ENCODE data around the gene ATP5PO. TPM values are rescaled to one million over a fixed set of nuclear protein-coding genes. Genes with fewer than 3 reads are reported as not detected.
"Not testable (repeated sequence)": the region's sequence is repeated elsewhere in the genome, so short reads cannot be mapped to it uniquely, and the experiment has no call there.

Gene ATP5PO
- total RNA-seq, 4 donors from 2014 or later, result 133 to 311 (median 214) TPM

DNA sequence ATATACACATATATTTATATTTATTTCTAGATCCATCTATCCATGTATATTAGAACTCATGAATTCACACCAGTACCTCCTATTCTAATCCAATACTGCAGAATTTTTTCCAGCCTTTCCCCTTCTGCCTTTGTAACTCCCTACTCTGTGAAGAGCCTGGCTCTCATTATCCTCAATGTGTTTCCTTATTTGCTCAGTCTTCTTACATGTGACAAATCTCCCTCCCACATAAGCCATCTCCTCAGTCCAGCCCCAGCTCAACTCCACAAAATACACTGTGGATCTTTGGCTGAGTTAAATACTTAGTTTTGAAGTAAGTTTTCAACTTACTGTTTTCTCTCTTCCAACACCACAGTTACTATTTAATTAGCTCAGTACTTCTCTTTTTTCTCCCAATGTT, 45.7 kb downstream of the ATP5PO start:
- H3K27me3 ChIP-seq, result no peaks in the 10 kb centered on the region
- TF ChIP-seq, protein P1, sequence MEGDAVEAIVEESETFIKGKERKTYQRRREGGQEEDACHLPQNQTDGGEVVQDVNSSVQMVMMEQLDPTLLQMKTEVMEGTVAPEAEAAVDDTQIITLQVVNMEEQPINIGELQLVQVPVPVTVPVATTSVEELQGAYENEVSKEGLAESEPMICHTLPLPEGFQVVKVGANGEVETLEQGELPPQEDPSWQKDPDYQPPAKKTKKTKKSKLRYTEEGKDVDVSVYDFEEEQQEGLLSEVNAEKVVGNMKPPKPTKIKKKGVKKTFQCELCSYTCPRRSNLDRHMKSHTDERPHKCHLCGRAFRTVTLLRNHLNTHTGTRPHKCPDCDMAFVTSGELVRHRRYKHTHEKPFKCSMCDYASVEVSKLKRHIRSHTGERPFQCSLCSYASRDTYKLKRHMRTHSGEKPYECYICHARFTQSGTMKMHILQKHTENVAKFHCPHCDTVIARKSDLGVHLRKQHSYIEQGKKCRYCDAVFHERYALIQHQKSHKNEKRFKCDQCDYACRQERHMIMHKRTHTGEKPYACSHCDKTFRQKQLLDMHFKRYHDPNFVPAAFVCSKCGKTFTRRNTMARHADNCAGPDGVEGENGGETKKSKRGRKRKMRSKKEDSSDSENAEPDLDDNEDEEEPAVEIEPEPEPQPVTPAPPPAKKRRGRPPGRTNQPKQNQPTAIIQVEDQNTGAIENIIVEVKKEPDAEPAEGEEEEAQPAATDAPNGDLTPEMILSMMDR (IDR thresholded peaks at IDR 0.05), result no peak
- no peak for TF ChIP-seq EP300 (IDR thresholded peaks at IDR 0.05)
- no peak for TF ChIP-seq POLR2A (IDR thresholded peaks at IDR 0.05)
- no peak for TF ChIP-seq POLR2AphosphoS5 (IDR thresholded peaks at IDR 0.05)
- no peak for ATAC-seq

DNA sequence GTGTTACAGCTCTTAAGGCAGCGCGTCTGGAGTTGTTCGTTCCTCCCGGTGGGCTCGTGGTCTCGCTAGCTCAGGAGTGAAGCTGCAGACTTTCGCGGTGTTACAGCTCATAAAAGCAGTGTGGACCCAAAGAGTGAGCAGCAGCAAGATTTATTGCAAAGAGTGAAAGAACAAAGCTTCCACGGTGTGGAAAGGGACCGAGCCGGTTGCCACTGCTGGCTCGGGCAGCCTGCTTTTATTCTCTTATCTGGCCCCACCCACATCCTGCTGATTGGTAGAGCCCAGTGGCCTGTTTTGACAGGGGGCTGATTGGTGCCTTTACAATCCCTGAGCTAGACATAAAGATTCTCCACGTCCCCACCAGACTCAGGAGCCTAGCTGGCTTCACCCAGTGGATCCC, 47.7 kb downstream of the ATP5PO start:
- H3K27ac ChIP-seq, H3K4me1 ChIP-seq, H3K9me3 ChIP-seq, H3K27me3 ChIP-seq, H3K36me3 ChIP-seq, ATAC-seq, H3K4me3 ChIP-seq: not testable (repeated sequence)
- WGBS, 2 donors (ENCODE audit: low coverage in 1 of 2), result 60% methylated on average over 1 of the region's 13 CpGs; no CpG with 5 or more reads in 1 of the 2 donors

More for the DNA sequence above, 45.7 kb downstream of the ATP5PO start:
- H3K9me3 ChIP-seq, result no peaks in the 10 kb centered on the region
- no peak overlapping the region for H3K27ac ChIP-seq
- no peaks in the 10 kb centered on the region for H3K36me3 ChIP-seq
- no peaks in the 10 kb centered on the region for H3K4me1 ChIP-seq
- H3K4me3 ChIP-seq, result no peak overlapping the region

DNA sequence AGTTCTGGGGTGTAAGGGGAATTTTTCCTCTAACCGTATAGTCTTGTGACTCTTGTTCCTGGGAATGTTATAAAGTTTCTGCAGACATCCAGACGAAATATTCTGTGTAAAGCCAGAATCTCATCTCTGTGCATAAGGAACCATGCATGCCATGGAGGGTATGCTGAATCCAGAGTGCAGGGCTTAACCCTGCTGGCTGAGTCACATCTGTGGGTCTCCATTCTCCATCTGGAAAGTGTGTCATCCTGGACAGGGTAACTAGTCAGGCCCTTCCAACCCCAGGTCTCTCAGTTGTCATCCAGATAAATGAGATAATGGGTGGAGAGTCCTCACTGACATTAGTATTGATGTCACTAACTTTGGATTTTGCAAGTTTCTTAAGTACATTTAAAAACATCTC, 48.8 kb downstream of the ATP5PO start:
- no peaks in the 10 kb centered on the region for H3K36me3 ChIP-seq
- no peaks in the 10 kb centered on the region for H3K27me3 ChIP-seq
- WGBS, 2 donors (ENCODE audit: low coverage in 1 of 2), result 69 to 89% methylated on average over 1 to 2 of the region's 2 CpGs

DNA sequence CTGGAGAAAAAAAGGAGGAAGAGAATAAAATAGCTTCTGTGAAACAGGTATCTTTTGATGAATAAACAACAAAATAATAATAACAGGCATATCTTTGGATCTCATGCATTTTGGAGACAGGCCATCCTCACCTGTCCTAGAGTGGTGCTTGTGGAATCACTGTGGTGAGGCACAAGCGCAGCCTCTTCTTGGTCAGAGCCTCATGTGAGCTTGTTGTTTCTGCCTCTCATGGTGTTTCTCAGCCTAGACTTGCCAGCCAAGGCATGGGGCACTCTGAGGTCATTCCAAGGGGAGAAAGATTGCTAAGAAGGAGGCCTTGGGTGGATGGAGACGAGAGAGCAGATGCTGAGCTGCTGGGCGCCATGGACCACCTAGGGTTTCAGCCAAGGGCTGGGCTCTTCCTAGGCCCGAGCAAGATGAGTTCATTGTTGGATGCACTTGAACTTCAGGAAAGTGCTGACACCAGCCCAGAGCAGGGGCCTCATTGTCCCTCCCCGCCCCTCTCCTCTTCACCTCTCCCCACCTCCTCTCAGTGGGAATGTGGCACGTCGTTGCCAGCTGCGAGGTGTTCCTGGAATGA, 49.5 kb downstream of the ATP5PO start:
- ATAC-seq, result no peak
- 77 to 100% methylated on average over 1 to 4 of the region's 8 CpGs for WGBS, 2 donors (ENCODE audit: low coverage in 1 of 2)

More for the DNA sequence above, 48.8 kb downstream of the ATP5PO start:
- TF ChIP-seq POLR2AphosphoS5 (IDR thresholded peaks at IDR 0.05) (no peak), EP300 (IDR thresholded peaks at IDR 0.05) (no peak), POLR2A (IDR thresholded peaks at IDR 0.05) (no peak)
- TF ChIP-seq, protein P1 (IDR thresholded peaks at IDR 0.05), result no peak
- peak; percentile 51 for ATAC-seq
- Histone ChIP-seq H3K9me3 (no peaks in the 10 kb centered on the region), H3K4me1 (no peaks in the 10 kb centered on the region), H3K27ac (no peak overlapping the region), H3K4me3 (no peak overlapping the region)

DNA sequence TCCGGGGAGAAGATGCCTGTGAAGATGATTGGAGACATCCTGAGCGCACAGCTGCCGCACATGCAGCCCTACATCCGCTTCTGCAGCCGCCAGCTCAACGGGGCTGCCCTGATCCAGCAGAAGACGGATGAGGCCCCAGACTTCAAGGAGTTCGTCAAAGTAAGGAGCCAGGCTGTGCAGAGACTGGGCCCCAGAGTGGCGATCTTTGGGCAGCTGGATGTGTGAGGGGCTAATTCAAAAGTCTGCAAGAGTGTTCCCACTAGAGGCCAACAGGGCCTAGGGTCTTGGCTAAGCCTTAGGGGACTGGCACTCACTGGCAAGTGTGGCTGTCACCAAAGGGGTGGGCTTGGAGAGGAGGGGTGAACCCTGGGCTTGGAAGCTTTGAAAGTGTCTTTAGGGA, 50.4 kb downstream of the ATP5PO start:
- no peaks in the 10 kb centered on the region for H3K27me3 ChIP-seq
- H3K9me3 ChIP-seq, result no peaks in the 10 kb centered on the region
- H3K4me3 ChIP-seq, result no peak overlapping the region
- WGBS, 2 donors (ENCODE audit: low coverage in 1 of 2), result no CpG with 5 or more reads among the region's 9 CpGs
- TF ChIP-seq POLR2A (IDR thresholded peaks at IDR 0.05) (no peak), POLR2AphosphoS5 (IDR thresholded peaks at IDR 0.05) (no peak), EP300 (IDR thresholded peaks at IDR 0.05) (no peak)
- TF ChIP-seq, protein P1 (IDR thresholded peaks at IDR 0.05), result no peak
- H3K27ac ChIP-seq, result no peak overlapping the region
- no peaks in the 10 kb centered on the region for H3K4me1 ChIP-seq
- no peaks in the 10 kb centered on the region for H3K36me3 ChIP-seq
- ATAC-seq, result no peak

More for the DNA sequence above, 49.5 kb downstream of the ATP5PO start:
- H3K9me3 ChIP-seq, result no peaks in the 10 kb centered on the region
- no peaks in the 10 kb centered on the region for H3K27me3 ChIP-seq
- TF ChIP-seq POLR2AphosphoS5 (IDR thresholded peaks at IDR 0.05) (no peak), EP300 (IDR thresholded peaks at IDR 0.05) (no peak), POLR2A (IDR thresholded peaks at IDR 0.05) (no peak)
- TF ChIP-seq, protein P1 (IDR thresholded peaks at IDR 0.05), result no peak
- no peaks in the 10 kb centered on the region for H3K4me1 ChIP-seq
- H3K36me3 ChIP-seq, result no peaks in the 10 kb centered on the region
- no peak overlapping the region for H3K27ac ChIP-seq
- H3K4me3 ChIP-seq, result no peak overlapping the region
